Measurements from ENCODE around the gene TNFRSF14.

GRCh38 chr1:2523891-2524609 is 32.1 kb upstream of the TNFRSF14 start:
- TF ChIP-seq POLR2A (IDR thresholded peaks at IDR 0.05) (no peak), CTCF (IDR thresholded peaks at IDR 0.05) (no peak)

Data from body of pancreas (tissue), 4 donors.